Epidermal melanocyte (primary cell): ENCODE data around the gene MRTO4.
A peak's percentile ranks its signal among the peaks of the same experiment; 100 is the strongest.
"Not testable (repeated sequence)": the region's sequence is repeated elsewhere in the genome, so short reads cannot be mapped to it uniquely, and the experiment has no call there.

Experiments
- DNase-seq: peaks from one replicate; pipeline ENCODE4 v3.0.0; 2011; ENCODE audit warnings: low spot score; ENCODE audit not compliant: insufficient read length

MRTO4 gene

DNA sequence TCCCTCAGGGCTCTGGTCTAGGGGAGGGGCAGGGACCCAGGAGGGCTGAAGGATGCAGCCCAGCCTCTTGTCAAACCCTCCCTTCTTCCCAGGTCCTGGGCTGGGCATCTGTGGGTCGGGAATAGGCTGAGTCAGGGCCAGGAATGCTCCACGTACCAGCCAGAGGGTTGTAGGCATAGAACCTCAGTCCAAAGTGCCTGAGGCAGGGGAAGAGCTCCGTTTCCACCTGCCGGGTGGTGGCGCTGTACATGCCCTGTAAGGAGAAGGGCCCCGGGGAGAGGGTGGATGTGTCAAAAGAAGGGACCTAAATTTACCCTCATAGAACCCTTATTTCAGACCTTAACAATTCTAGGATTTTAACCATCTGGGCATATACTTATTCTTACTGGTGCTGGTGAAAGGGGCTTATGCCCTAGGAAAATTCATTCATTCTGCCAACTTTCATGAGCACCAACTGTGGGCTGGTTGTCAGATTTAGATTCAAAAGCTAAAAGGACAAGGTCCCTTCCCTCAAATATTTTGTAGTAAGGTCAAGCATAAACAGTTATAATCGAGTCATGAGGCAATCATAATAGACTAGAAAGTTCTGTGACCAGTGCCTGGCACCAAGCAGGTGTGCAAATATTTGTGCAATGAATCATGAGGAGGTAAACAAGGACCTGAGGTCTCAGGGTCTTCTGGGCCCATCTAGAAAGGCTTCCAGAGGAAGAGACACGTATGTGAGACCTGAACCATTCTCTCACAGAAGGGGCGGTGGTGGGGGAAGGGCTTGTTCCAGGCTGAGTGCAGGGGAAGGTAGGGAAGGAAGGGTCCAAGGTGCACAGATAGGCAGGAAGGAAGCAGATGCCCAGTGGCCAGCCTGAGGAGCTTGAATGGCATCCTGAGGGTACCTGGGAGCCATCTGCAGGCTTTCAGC is 18.1 kb downstream of the MRTO4 start:
- DNase-seq: not testable (repeated sequence)

DNA sequence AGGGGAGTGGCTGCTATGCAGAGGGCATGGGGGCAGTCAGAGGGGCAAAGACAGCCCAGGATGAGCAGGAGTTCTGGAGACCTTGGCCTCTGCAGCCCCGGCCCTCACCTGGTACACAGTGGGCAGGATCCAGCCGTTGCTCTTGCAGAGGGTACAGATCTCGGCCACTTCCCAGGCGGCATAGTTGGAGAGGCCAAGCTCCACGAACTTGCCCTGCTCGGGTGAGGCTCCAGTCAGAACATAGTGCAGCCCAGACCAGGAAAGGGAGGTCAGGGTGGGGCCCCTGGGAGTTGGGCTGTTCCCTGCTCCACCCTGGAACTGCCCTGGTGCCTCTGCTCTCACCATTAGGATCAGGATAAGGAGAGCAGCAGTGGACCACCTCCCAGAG is 18.7 kb downstream of the MRTO4 start:
- DNase-seq: not testable (repeated sequence)

DNA sequence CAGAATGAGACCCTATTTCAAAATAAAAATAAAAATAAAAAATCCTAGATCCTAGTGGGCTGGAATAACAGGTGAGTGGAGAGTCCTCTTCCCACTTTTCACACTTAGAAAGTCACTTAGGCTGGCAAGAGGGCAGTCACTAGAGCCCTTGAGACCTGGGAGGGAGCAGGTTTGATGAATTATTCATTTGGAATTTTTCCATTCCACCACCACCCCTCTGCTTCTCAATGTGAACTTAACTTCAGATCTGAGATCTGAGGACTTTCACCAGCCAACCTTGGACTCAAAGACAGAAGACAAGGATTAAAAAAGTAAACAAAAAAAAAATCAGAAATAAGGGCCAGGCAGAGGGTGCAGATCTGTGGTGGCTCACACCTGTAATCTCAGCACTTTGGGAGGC is 20.5 kb downstream of the MRTO4 start:
- DNase-seq: no peak

DNA sequence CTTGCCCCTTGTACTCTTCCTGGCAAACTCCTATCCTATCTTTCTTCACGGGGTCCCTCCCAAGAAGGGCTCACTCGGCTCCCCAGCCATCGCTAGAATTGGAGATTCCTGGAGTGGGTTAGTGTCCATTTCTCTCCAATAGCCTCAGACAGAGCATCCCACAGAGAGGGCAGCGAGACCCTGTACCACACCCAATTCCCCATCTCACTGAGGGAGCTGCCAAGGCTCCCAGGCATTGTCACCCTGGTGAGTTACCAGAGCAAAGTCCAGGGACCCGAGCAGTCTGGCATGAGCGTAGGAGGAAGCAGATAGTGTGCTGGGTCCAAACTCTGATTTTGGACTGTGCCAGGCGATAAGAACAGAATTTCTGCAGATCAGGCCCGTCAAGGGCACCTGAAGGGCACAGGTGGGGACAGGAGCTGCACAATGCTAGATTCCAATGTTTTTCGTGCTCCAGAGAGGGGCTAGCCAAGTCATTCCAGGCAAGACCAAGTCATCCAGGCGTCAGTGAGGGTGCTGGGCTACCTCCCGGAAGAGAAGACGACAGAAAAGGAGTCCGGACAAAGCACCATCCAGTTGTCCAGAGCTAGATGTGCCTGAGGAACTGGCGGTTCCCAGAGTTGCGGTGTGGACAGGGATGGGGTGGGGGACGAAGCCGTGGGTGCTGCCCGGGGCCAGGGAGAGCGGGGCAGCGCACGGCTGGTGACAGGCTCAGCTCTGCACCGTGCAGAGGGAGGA is 21.7 kb downstream of the MRTO4 start:
- no peak for DNase-seq

DNA sequence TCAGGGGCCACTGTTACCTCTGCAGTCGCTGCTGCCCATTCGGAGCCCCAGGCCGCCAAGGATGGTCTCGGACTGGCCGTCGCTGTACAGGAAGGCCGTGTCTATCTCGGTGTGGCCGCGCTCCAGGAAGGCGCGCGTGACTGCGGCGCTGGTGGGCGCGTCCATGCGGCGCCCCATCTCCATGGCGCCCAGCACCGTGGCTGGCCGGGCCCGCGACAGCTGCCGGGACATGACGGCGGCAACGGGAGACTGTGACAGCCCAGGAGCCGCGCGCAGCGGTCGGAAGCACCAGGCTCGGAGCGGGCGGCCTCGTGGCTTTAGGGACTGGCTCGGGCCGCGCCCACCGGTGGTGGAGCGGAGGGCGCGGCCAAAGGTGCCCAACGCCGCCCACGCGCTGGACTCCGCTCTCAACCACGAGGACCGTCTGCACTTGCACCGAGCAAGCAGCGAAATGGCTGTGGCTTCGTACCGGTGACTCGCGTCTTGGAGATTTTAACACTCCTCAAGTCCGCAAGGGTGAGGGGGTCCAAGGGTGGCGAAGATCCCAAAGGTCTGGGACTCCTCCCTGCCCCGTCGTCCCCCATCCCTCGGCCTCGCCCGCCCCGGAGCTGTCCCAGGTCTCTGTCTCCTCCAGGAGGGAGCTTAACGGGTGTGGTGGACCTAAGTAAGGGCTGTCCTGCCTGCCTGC is 22.4 kb downstream of the MRTO4 start:
- not testable (repeated sequence) for DNase-seq

DNA sequence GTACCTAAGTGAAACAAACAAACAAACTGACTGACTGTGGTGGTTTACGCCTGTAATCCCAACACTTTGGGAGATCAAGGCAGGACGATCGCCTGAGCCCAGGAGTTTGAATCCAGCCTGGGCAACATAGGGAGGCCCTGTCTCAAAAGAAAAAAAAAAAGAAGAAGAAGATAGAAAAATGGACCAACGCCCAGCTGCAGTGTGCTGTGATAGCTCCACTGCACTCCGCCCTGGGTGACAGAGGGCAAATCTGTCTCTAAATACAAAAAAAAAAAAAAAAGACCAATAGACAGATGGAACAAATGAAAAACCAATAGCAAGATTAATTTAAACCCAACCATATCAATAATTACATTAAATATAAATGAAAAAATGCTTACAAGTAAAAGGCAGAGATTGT is 23.0 kb downstream of the MRTO4 start:
- no peak for DNase-seq

DNA sequence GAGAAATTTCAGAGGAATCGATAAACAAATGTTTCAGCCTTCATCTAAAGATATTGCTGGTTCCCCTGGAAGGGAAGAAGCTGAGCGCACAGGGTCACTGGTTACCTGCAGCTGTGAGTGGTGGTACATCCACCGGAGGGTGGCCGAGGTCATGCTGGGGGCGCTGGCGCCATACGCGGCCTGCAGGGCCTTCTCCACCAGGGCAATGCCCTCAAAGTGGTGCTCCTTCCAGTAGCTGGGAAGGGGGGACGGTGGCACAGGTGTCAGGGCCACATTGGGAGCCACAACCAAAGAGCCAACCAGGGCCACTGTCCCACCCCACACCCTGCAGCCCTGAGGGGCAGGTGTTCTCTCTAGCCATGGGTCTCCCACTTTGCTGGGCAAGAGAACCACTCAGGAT is 32.3 kb downstream of the MRTO4 start:
- DNase-seq: no peak

DNA sequence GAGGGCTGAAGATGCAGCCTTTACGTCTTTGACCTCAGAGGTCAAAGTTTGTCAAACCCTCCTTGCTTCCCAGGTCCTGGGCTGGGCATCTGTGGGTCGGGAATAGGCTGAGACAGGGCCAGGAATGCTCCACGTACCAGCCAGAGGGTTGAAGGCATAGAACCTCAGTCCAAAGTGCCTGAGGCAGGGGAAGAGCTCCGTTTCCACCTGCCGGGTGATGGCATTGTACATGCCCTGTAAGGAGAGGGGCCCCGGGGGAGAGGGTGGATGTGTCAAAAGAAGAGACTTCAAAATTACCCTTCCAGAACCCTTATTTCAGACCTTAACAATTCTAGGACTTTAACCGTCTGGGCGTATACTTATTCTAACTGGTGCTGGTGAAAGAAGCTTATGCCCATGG is 33.3 kb downstream of the MRTO4 start:
- DNase-seq: no peak

DNA sequence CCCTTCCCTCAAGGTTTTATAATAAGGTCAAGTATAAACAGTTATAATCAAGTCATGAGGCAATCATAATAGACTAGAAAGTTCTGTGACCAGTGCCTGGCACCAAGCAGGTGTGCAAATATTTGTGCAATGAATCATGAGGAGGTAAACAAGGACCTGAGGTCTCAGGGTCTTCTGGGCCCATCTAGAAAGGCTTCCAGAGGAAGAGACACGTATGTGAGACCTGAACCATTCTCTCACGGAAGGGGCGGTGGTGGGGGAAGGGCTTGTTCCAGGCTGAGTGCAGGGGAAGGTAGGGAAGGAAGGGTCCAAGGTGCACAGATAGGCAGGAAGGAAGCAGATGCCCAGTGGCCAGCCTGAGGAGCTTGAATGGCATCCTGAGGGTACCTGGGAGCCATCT is 33.8 kb downstream of the MRTO4 start:
- DNase-seq: not testable (repeated sequence)

DNA sequence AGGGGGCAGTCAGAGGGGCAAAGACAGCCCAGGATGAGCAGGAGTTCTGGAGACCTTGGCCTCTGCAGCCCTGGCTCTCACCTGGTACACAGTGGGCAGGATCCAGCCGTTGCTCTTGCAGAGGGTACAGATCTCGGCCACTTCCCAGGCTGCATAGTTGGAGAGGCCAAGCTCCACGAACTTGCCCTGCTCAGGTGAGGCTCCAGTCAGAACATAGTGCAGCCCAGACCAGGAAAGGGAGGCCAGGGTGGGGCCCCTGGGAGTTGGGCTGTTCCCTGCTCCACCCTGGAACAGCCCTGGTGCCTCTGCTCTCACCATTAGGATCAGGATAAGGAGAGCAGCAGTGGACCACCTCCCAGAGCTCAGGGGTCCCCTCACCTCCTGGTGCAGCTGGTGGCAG is 34.2 kb downstream of the MRTO4 start:
- DNase-seq: not testable (repeated sequence)

DNA sequence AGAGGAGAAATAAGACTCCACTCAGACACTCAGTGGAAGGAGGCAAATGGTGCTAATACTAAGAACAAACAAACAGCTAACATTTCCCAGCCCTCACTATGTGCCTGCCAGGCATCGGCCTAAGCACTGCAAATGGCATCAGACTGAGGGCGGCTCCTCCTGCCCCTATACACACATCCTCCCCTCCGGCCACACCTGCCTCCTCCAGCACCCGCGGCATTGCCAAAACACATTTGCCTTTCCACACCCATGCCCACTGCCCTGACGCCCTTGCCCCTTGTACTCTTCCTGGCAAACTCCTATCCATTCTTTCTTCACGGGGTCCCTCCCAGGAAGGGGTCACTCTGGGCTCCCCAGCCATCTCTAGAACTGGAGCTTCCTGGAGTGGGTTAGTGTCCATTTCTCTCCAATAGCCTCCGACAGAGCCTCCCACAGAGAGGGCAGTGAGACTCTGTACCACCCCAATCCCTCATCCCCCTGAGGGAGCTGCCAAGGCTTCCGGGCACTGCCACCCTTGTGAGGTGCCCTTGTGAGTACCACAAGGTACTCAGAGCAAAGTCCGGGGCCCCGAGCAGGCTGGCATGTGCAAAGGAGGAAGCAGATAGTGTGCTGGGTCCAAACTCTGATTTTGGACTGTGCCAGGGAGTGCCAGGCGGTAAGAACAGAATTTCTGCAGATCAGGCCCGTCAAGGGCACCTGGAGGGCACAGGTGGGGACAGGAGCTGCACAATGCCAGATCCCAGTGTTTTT is 36.0 kb downstream of the MRTO4 start:
- no peak for DNase-seq

DNA sequence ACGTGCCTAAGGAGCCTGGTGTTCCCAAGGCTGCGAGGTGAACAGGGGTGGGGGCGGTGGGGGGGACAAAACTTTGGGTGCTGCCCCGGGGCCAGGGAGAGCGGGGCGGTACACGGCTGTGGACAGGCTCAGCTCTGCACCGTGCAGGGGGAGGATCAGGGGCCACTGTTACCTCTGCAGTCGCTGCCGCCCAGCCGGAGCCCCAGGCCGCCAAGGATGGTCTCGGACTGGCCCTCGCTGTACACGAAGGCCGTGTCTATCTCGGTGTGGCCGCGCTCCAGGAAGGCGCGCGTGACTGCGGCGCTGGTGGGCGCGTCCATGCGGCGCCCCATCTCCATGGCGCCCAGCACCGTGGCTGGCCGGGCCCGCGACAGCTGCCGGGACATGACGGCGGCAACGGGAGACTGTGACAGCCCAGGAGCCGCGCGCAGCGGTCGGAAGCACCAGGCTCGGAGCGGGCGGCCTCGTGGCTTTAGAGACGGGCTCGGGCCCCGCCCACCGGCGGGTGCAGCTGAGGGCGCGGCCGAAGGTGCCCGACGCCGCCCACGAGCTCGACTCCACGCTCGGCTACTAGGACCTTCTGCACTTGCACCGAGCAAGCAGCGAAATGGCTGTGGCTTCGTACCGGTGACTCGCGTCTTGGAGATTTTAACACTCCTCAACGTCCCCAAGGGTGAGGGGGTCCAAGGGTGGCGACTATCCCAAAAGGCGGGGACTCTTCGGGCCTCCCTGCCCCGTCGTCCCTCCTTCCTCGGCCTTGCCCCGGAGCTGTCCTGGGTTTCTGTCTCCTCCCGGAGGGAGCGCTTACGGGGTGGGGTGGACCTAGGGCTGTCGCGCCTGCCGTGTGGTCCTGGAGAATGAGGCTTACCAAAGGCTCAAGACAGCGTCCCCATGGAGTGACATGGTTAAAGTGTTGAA is 37.0 kb downstream of the MRTO4 start, which contains the start of gene AKR7A3:
Gene AKR7A3 (minus strand): TSS at position 447 of the 918 bp plus-strand sequence. CDS start 61 bp downstream, at position 386.
- DNase-seq: peak; percentile 49

DNA sequence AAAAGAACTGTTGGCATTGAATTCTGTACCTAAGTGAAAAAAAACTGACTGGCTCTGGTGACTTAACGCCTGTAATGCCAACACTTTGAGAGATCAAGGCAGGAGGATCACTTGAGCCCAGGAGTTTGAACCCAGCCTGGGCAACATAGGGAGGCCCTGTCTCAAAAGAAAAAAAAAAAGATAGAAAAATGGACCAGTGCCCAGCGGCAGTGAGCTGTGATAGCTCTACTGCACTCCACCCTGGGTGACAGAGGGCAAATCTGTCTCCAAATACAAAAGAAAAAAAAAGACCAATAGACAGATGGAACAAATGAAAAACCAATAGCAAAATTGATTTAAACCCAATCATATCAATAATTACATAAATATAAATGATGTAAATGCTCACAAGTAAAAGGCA is 37.6 kb downstream of the MRTO4 start:
- no peak for DNase-seq

DNA sequence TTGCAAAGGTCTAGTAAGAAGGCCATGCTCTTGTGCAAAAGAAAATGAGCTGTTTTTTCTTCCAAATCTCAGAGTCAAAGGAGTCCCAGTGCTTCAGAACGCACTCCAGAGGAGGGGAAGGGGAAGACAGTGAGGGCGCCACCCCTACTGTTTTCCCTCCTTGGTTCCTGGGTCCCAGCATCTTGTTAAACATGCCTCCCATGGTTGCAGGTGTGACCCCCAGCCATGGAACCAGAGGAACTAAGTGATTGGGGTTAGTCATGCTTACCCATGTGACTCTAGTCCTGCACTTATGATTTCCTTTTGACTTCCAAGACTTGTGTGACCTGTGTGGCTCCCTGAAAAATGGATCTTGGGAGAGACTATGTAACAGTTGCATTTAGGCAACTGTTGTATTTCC is 43.0 kb downstream of the MRTO4 start:
- DNase-seq: no peak

DNA sequence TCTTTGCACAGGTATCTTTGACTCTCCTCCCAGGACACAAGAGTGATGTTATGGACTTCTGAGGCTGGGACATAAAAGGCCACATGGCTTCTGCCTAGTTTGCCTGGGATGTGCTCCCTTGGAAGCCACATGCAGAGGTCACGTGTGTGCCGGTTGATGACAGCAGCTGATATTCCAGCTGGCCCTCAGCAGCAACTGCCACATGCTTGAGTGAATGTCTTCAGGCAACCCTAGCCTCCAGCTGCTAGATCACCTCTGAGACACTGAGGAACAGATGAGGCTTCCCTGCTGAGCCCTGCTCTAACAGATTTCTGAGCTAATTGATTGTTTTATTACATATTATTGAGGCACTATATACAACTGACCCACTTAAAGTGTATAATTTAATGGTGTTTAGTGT is 48.6 kb downstream of the MRTO4 start:
- no peak for DNase-seq

DNA sequence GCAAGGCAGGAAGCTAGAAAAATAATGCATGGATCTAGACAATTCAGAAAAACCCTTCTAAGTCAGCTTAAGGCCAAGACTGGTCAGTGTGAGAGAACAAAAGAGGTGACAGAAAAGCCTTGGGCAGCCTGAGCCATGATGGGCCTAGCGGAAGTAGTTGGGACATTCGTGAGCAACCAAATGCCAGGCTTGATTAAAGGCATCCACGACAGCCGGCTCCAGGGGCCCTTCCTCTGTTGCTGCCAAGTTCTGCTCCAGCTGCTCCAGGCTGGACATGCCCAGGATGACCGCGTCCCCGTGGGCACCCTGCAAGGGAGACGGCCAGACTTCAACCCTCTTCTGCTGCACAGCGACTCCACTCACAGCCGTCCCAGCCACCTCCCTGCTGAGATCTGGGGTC is 52.5 kb downstream of the MRTO4 start:
- not testable (repeated sequence) for DNase-seq

DNA sequence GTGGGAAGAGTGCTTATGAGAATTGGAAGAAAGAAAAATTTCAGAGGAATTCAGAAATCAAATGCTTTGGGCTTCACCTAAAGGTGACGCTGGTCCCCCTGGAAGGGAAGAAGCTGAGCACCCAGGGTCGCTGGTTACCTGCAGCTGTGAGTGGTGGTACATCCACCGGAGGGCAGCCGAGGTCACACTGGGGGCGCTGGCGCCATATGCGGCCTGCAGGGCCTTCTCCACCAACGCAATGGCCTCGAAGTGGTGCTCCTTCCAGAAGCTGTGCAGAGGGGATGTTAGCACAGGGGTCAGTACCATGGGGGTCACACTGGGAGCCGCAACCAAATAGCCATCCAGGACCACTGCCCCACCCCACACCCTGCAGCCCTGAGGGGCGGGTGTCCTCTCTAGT is 54.3 kb downstream of the MRTO4 start:
- DNase-seq: no peak

DNA sequence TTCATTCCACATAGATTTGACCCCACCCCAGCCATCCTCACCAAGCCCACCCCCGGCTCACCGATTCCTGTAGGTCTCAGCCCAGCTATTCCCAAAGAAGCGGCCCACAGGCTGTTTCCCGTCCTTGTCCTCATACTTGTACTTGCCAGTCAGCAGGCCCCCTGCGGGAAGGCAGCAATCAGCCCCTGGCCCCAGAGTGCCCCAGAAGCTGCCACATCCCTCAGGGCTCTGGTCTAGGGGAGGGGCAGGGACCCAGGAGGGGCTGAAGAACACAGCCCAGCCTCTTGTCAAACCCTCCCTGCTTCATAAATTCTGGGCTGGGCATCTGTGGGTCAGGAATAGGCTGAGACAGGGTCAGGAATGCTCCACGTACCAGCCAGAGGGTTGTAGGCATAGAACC is 55.3 kb downstream of the MRTO4 start:
- no peak for DNase-seq

DNA sequence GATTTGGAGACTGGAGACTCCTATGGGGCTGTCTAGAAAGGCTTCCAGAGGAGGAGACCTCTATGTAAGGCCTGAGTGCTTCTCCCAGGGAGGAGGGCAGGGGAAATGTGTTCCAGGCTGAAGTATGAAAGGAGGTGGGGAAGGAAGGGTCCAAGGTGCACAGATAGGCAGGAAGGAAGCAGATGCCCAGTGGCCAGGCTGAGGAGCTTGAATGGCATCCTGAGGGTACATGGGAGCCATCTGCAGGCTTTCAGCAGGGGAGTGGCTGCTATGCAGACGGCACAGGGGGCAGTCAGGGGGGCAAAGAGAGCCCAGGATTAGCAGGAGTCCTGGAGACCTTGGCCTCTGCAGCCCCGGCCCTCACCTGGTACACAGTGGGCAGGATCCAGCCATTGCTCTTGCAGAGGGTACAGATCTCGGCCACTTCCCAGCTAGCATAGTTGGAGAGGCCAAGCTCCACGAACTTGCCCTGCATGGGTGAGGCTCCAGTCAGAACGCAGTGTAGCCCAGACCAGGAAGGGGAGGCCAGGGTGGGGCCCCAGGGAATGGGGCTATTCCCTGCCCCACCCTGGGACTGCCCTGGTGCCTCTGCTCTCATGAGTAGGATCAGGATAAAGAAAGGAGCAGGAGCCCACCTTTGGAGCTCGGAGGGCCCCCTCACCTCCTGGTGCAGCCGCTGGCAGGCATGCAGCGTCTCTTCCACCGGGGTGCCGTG is 56.3 kb downstream of the MRTO4 start:
- no peak for DNase-seq

DNA sequence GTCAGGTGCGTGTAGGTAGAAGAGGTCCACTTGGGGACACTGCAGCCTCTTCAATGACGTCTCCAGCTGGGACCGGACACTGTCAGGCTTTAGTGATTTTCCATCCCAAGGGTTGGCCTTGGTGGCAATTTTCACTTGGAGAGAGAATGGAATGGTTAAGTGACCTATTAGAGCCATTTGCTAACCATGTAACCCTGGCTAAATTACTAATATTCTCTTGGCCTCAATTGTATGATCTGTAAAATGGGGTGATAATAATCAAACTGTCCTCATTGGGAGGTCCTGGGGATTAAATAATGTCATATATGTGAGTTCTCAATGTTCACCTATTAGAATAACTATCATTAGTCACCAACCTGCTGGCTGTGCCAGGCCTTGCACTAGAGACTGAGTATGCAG is 56.9 kb downstream of the MRTO4 start:
- no peak for DNase-seq
